Measurements from ENCODE around the gene DLG3. TPM values are rescaled to one million over a fixed set of nuclear protein-coding genes. Genes with fewer than 3 reads are reported as not detected.

Gene DLG3
- total RNA-seq, 1 experiment from 2014 or later: 26.4 TPM

- no peaks in the 10 kb centered on the region for H3K9me3 ChIP-seq (ENCODE audit: low read length)
- ATAC-seq (no peak), DNase-seq (no peak)
- H3K9ac ChIP-seq (ENCODE audit: low read length): no peak overlapping the region
- no peaks in the 10 kb centered on the region for H3K79me2 ChIP-seq (ENCODE audit: low read length)
- ChIA-PET POLR2A (ENCODE audit: unreplicated experiment) (no interaction called here), CTCF (no interaction called here)
- no peaks in the 10 kb centered on the region for H3F3A ChIP-seq (ENCODE audit: low read length, unreplicated experiment)
- no peak overlapping the region for H2AFZ ChIP-seq (ENCODE audit: low read length)
- H3K4me3 ChIP-seq (ENCODE audit: low read length): no peak overlapping the region
- no TSS peak for BruUV-seq (replicated peaks)
- no peaks in the 10 kb centered on the region for H4K20me1 ChIP-seq (ENCODE audit: low read length)
- H3K27ac ChIP-seq (ENCODE audit: low read length): no peak overlapping the region
- no peaks in the 10 kb centered on the region for H3K27me3 ChIP-seq (ENCODE audit: low read length)
- H3K4me1 ChIP-seq (ENCODE audit: insufficient read depth, low read length): peaks cover 13% of the 10 kb centered on the region
- H3K9me2 ChIP-seq (replicated peaks; ENCODE audit: low read length): no peaks in the 10 kb centered on the region
- intact Hi-C loops (cut with micrococcal nuclease): no loop called here
- H3K36me3 ChIP-seq (ENCODE audit: low read depth, low read length): no peaks in the 10 kb centered on the region; the same call in none of the 2 replicates
- no peak overlapping the region for H3K4me2 ChIP-seq (ENCODE audit: low read length)
- TF ChIP-seq EZH2 (IDR thresholded peaks at IDR 0.05; ENCODE audit: low read length, unreplicated experiment) (no peak), EZH2phosphoT487 (IDR thresholded peaks at IDR 0.05; ENCODE audit: borderline replicate concordance, low read length) (no peak)
- TF ChIP-seq, protein P1, sequence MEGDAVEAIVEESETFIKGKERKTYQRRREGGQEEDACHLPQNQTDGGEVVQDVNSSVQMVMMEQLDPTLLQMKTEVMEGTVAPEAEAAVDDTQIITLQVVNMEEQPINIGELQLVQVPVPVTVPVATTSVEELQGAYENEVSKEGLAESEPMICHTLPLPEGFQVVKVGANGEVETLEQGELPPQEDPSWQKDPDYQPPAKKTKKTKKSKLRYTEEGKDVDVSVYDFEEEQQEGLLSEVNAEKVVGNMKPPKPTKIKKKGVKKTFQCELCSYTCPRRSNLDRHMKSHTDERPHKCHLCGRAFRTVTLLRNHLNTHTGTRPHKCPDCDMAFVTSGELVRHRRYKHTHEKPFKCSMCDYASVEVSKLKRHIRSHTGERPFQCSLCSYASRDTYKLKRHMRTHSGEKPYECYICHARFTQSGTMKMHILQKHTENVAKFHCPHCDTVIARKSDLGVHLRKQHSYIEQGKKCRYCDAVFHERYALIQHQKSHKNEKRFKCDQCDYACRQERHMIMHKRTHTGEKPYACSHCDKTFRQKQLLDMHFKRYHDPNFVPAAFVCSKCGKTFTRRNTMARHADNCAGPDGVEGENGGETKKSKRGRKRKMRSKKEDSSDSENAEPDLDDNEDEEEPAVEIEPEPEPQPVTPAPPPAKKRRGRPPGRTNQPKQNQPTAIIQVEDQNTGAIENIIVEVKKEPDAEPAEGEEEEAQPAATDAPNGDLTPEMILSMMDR (conservative IDR thresholded peaks at IDR 0.05; ENCODE audit: low read depth, low read length): no peak
Observed at GRCh38 chrX:70504772-70505450, 60.3 kb downstream of the DLG3 start.

DNA sequence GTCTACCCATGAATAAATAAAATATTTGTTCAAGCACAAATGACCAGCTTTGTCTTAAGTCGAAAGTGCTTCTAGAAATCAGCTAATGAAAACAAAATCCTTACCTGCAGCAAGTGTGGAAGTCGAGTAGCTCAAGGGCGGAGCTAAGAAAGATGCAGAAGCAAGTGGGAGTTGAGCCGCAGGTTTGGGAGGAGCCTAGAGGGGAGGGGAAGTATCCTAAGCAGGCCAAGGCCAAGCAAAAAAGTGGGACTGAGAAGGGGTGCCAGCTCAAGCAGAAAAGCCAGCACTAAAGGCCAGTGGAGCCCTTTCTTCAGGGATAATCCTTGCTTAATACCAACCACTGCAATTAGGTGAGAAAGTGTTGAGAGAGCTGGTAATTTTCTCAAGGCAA lies 60.8 kb downstream of the DLG3 start:
- intact Hi-C loops (cut with micrococcal nuclease): no loop called here
- Histone ChIP-seq H3F3A (ENCODE audit: low read length, unreplicated experiment) (no peaks in the 10 kb centered on the region), H2AFZ (ENCODE audit: low read length) (no peak overlapping the region), H3K27ac (ENCODE audit: low read length) (no peak overlapping the region), H4K20me1 (ENCODE audit: low read length) (no peaks in the 10 kb centered on the region), H3K9ac (ENCODE audit: low read length) (no peak overlapping the region), H3K36me3 (ENCODE audit: low read depth, low read length) (no peaks in the 10 kb centered on the region; the same call in none of the 2 replicates), H3K4me1 (ENCODE audit: insufficient read depth, low read length) (peaks cover 13% of the 10 kb centered on the region), H3K27me3 (ENCODE audit: low read length) (no peaks in the 10 kb centered on the region), H3K9me3 (ENCODE audit: low read length) (no peaks in the 10 kb centered on the region), H3K79me2 (ENCODE audit: low read length) (no peaks in the 10 kb centered on the region), H3K4me2 (ENCODE audit: low read length) (no peak overlapping the region), H3K9me2 (replicated peaks; ENCODE audit: low read length) (no peaks in the 10 kb centered on the region), H3K4me3 (ENCODE audit: low read length) (no peak overlapping the region)
- ATAC-seq (no peak), DNase-seq (no peak)
- ChIA-PET POLR2A (ENCODE audit: unreplicated experiment) (no interaction called here), CTCF (no interaction called here)
- no TSS peak for BruUV-seq (replicated peaks)
- TF ChIP-seq EZH2 (IDR thresholded peaks at IDR 0.05; ENCODE audit: low read length, unreplicated experiment) (no peak), EZH2phosphoT487 (IDR thresholded peaks at IDR 0.05; ENCODE audit: borderline replicate concordance, low read length) (no peak)
- TF ChIP-seq, protein P1 (conservative IDR thresholded peaks at IDR 0.05; ENCODE audit: low read depth, low read length): no peak

DNA sequence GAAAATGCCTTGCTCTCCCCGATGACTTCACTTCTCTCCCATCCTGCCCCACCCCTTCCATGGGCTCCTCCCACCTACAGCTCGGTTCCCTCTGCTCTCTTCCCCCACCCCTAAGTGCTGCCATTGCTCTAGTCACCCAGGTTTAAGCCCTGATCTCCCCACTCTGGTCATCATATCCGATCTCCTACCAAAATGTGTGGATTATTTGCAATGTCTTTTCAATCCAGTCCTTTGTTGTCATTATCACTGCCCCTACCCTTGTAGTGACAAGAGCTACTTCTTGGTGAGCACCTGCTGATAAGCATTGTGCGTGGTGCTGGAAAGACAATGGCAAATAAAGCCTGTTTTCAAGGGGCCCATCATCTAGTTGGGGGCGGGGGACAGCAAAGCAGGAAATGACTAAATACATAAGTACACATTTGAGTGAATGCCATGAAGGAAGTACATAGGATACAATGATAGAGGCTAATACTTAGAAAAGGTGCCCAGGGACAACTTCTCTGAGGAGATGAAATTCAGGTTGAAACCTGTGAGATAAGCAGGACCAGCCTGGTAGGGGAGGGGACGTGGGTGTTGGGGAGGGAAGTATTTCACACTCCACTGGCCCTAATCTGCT lies 63.8 kb downstream of the DLG3 start:
- H3K4me1 ChIP-seq (ENCODE audit: insufficient read depth, low read length): peaks cover 13% of the 10 kb centered on the region
- no peak overlapping the region for H2AFZ ChIP-seq (ENCODE audit: low read length)
- H3K79me2 ChIP-seq (ENCODE audit: low read length): no peaks in the 10 kb centered on the region
- H3K9me2 ChIP-seq (replicated peaks; ENCODE audit: low read length): no peaks in the 10 kb centered on the region
- peak; percentile 75 for ATAC-seq
- H3K9me3 ChIP-seq (ENCODE audit: low read length): no peaks in the 10 kb centered on the region
- TF ChIP-seq, protein P1 (conservative IDR thresholded peaks at IDR 0.05; ENCODE audit: low read depth, low read length): no peak
- TF ChIP-seq EZH2 (IDR thresholded peaks at IDR 0.05; ENCODE audit: low read length, unreplicated experiment) (no peak), EZH2phosphoT487 (IDR thresholded peaks at IDR 0.05; ENCODE audit: borderline replicate concordance, low read length) (no peak)
- H4K20me1 ChIP-seq (ENCODE audit: low read length): no peaks in the 10 kb centered on the region
- peak overlapping the region; percentile 28 for H3K4me2 ChIP-seq (ENCODE audit: low read length)
- no peak overlapping the region for H3K27ac ChIP-seq (ENCODE audit: low read length)
- DNase-seq: peak; percentile 52
- intact Hi-C loops (cut with micrococcal nuclease): no loop called here
- H3K27me3 ChIP-seq (ENCODE audit: low read length): no peaks in the 10 kb centered on the region
- POLR2A ChIA-PET (ENCODE audit: unreplicated experiment): interaction anchor here (1.1 kb wide), 1 partner anchor 29 kb away, joined by 5 read pairs; no protein-coding TSS in a partner anchor
- no peak overlapping the region for H3K9ac ChIP-seq (ENCODE audit: low read length)
- no TSS peak for BruUV-seq (replicated peaks)
- CTCF ChIA-PET: no interaction called here
- no peak overlapping the region for H3K4me3 ChIP-seq (ENCODE audit: low read length)
- no peaks in the 10 kb centered on the region for H3K36me3 ChIP-seq (ENCODE audit: low read depth, low read length)
- H3F3A ChIP-seq (ENCODE audit: low read length, unreplicated experiment): no peaks in the 10 kb centered on the region

Measured in PC-3 (cell line).